NCI-H128 (cell line): ENCODE measurements around the gene TNIP1.

ENCODE experiments used
- DNase-seq: peaks from one replicate; lab custom pipeline; 2025; ENCODE audit not compliant: unreplicated experiment; lab: John Stamatoyannopoulos, UW

TNIP1 gene

DNA sequence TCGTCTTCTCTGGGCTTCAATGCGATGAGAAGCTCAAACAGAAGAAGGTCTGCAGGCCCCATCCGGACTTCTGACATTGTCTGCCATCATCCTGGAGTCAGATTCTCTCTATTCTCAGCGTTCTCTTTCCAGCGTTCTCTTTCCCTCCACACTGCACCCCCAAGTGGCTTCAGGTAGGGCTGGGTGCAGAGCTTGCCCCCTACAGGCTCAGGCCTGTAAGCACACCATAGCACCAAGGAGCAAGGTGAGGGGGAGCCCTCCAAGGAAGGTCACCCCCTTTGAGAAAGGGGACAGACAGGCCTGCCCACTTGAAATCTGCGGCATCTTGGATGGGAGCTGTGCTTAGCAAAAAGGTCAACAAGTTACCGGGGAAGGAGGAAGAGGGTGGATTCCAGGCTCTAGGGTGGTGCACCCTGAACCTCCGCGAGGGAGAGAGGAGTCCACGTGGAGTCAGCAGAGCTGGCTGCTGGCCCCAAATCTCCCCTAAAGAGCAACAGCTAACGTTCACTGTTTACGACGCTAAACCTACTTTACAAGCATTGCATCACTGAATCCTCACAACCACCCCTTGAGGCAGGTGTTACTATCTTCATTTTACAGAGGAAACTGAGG is 32.9 kb downstream of the TNIP1 start:
- no peak for DNase-seq

GRCh38 chr5:151042453-151043093 is 38.3 kb downstream of the TNIP1 start:
- DNase-seq = no peak

GRCh38 chr5:151041577-151042268 is 39.1 kb downstream of the TNIP1 start:
- no peak for DNase-seq

DNA sequence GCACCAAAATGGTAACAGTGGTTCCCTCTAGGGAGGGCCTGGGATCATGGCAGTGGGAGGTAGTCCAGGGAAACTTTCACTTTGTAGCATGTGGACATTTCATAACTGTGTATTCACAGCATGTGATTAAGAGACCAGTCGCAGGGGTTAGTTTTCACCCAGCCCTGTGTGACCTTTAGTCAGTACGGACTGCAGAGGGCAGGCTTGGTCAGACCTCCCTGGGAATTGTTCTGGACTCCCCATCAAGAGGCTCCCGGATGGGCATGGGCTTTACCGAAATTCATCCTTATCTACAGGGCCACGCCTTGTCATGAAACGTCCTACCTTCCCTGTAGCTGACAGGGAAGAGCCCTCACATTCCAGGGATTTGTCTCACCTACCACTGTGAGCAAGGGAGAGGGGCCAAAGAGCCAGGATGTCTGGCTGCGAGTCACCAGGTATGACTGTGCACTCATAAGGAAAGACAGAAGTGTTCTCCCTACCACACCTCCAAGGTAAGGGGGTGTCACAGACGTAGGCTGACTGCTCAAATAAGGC is 40.6 kb downstream of the TNIP1 start:
- DNase-seq = no peak

GRCh38 chr5:151039665-151040064 is 41.2 kb downstream of the TNIP1 start:
- no peak for DNase-seq

DNA sequence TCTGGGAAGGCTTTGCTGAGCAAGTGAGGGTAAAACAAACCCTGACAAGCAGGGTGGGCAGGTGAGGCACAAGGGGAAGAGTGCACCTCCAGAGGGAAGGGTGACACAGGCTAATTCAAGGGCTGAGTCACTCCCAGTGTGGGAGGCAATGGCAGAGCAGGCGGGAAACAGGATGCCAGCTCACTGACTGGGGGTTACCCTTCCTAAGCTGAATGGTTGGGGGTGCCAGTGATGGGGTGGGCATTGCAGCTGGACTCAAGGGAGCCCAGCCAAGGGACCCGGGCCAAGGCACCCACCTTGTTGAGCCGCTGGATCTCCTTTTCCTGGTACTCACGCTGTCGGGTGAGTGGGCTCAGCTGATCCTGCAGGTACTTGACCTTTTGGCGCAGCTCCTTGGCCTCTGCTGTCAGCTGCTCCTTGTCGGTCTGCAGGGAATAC is 42.0 kb downstream of the TNIP1 start:
- DNase-seq = no peak

DNA sequence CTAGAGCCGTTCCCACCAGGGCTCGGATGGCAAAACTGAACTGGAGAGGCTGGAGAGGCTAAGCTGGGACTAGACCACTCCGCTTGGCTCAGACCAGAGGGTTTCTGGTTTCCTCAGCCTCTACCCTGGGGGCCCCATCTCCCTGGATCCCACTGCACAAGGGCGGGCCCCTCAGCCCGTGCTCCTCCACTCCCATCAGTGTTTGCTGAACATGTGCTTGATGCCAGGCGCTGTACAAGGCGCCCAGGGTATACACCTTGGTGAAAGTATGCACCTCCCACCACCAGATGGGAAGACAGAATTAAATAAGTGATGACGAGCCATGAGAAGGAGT is 42.5 kb downstream of the TNIP1 start:
- no peak for DNase-seq

- no peak for DNase-seq
Measured at GRCh38 chr5:151037561-151038411, 43.0 kb downstream of the TNIP1 start.

DNA sequence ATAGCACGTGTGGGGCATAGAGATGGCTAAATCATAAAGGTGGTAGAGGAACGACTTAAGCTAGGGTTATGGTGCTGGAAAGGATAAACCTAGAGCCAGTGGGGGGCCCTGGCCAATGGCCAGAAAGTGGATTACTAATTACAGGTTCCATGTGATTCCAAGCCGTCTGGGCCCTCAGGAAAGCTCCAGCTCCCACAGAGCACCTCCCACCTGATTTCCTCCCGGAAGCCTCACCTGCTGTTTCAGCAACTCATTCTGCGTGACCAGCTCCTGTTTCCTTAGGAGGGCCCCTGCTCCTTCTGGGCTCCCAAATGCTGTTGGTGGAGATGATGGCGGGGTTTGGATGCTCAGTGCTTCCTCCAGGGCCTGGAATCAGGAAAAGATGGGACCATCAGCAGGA is 44.3 kb downstream of the TNIP1 start:
- no peak for DNase-seq

DNA sequence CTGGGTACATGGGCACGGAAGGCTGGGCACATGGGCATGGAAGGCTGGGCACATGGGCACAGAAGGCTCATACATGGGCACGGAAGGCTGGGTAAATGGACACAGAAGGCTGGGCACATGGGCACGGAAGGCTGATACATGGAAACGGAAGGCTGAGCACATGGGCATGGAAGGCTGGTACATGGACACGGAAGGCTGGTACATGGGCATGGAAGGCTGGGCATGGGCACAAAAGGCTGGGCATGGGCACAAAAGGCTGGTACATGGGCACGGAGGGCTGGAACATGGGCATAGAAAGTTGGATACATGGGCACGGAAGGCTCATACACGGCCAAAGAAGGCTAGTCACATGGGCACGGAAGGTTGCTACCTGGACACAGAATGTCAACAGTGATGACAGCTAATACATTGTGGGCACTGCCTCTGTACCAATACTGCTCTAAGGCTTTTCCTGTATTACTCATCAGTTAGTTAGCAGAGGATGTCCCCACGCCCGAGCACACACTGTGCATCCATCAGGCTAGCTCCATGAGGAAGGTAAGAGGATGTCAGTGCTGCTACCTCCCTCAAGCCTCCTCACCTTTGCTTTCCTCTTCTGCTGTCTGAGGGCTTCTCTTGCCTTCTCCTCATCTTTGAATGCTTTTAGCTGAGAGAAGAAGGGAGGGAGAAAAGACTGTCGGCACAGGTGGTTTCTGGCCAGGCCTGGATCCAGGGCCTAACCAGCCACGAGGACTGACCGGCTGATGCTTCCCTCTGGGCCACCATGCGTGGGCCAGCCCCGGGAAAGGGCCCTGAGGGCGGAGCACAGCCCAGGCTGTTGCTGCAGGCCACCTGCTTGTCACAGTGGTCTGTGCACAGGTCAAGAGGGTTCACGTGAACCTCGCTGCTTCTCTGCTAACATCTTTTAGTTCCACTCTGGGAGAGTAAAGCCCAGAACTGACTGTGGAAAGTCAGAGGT is 46.1 kb downstream of the TNIP1 start:
- no peak for DNase-seq

- DNase-seq = no peak
Measured at GRCh38 chr5:151033217-151033934, 47.5 kb downstream of the TNIP1 start.

DNA sequence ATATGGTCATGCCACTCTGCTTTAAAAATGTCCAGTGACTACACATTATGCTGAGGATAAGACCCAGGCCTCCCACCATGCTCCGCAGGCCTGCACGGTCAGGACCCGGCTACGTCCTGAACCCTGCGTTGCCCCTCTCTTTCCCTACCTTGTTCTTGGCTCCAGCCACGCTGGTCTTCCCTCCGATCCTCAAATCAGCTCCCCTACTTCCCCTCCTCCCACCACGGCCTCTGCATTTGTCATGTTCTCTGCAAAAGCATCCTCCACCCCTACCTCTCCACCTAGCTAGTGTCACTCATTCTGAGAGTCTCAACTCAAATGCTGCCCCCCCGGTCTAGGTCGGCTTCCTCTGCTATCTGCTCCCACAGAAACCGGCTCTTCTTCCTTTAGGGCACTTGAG is 49.3 kb downstream of the TNIP1 start:
- no peak for DNase-seq

GRCh38 chr5:151030379-151030778 is 50.5 kb downstream of the TNIP1 start:
- no peak for DNase-seq

DNA sequence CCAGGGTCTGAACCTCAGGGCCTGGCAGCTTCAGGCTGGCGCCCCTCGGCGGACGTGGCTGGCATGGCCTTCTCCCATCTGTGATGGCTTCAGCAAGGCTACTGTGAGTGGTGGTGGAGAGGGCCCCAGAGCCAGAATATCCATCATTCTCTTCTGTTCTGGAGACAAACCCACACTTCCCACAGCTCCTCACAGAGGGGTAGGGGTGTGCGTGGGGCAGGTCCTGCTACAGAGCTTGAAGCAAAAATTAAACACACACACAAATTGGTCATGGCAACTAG is 50.8 kb downstream of the TNIP1 start:
- DNase-seq = no peak

GRCh38 chr5:151029179-151030055 is 51.4 kb downstream of the TNIP1 start:
- no peak for DNase-seq

DNA sequence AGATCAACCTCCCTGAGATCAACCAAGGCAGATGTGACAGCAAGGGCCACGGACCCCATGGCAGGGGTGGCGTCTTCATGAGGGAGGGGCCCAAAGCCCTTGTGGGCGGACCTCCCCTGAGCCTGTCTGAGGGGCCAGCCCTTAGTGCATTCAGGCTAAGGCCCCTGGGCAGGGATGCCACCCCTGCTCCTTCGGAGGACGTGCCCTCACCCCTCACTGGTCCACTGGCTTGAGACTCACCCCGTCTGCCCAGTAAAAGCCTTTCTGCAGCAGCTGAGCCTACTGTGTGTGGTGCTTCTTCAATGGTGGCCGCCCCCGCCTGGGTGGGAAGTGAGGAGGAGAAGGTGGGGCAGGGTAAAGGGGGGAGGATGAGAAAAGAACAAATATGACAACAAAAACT is 52.1 kb downstream of the TNIP1 start:
- no peak for DNase-seq

GRCh38 chr5:151027961-151028479 is 52.8 kb downstream of the TNIP1 start:
- no peak for DNase-seq

GRCh38 chr5:151026679-151027078 is 54.2 kb downstream of the TNIP1 start:
- DNase-seq = no peak

- DNase-seq = no peak
Measured at GRCh38 chr5:151026088-151026487, 54.7 kb downstream of the TNIP1 start.
